ENCODE measurements around the gene KRT3.
"Not testable (repeated sequence)": the region's sequence is repeated elsewhere in the genome, so short reads cannot be mapped to it uniquely, and the experiment has no call there.

Gene KRT3

GRCh38 chr12:52796839-52797528 is 1.1 kb upstream of the KRT3 start:
- no peak for DNase-seq

- DNase-seq: no peak
These were observed 495 bp upstream of the KRT3 start for GRCh38 chr12:52796429-52796794.

GRCh38 chr12:52795332-52795674 is 614 bp downstream of the KRT3 start:
- DNase-seq: not testable (repeated sequence)

GRCh38 chr12:52794479-52795331 is 1.2 kb downstream of the KRT3 start:
- DNase-seq: no peak

GRCh38 chr12:52792185-52793029 is 3.5 kb downstream of the KRT3 start:
- no peak for DNase-seq

- DNase-seq: no peak
These were observed 4.4 kb downstream of the KRT3 start for GRCh38 chr12:52791271-52792184.

- DNase-seq: no peak
These were observed 5.3 kb downstream of the KRT3 start for GRCh38 chr12:52790427-52791270.

GRCh38 chr12:52789637-52790426 is 6.1 kb downstream of the KRT3 start:
- no peak for DNase-seq

GRCh38 chr12:52788876-52789636 is 6.9 kb downstream of the KRT3 start:
- DNase-seq: no peak

- no peak for DNase-seq
These were observed 7.6 kb downstream of the KRT3 start for GRCh38 chr12:52788192-52788875.

GRCh38 chr12:52787324-52788191 is 8.4 kb downstream of the KRT3 start:
- DNase-seq: no peak

GRCh38 chr12:52784909-52785308 is 11.0 kb downstream of the KRT3 start:
- DNase-seq: no peak

- no peak for DNase-seq
These were observed 12.2 kb downstream of the KRT3 start for GRCh38 chr12:52783563-52784316.

GRCh38 chr12:52782502-52782901 is 13.4 kb downstream of the KRT3 start:
- DNase-seq: no peak

- DNase-seq: no peak
These were observed 14.4 kb downstream of the KRT3 start for GRCh38 chr12:52781399-52782082.

GRCh38 chr12:52779914-52780313 is 16.0 kb downstream of the KRT3 start:
- DNase-seq: no peak

GRCh38 chr12:52778833-52779232 is 17.1 kb downstream of the KRT3 start:
- DNase-seq: no peak

Measured in CD4-positive, alpha-beta T cell treated with Interleukin-15 for 1 hour (primary cell).